GM12874 (cell line): ENCODE data around the gene MUC12.

Source experiments
- TF ChIP-seq, protein P1 (sequence below): IDR thresholded peaks from 2 replicates; pipeline ENCODE4 v1.5.1; 2011; ENCODE audit warnings: low read depth, mild to moderate bottlenecking, control low read depth, low read length, moderate library complexity; ENCODE audit not compliant: insufficient read depth

The MUC12 gene

DNA sequence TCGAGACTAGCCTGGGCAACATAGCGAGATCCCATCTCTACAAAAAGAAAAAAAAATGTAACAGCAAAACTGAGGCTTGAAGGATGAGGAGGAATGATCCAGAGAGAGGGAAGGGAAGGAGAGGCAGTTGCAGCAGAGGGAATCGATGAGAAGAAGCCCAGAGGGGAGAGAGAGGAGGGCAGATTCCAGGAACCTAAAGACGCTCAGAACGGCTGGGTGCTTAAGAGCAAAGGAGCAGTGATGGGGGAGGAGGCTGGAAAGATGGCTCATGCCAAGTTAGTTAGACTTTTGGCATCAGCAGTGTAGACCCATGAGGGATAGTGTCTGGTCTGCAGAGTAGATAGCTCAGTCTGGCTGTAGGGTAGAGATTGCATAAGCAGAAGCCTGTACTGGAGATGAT, 40.3 kb downstream of the MUC12 start:
- TF ChIP-seq, protein P1, sequence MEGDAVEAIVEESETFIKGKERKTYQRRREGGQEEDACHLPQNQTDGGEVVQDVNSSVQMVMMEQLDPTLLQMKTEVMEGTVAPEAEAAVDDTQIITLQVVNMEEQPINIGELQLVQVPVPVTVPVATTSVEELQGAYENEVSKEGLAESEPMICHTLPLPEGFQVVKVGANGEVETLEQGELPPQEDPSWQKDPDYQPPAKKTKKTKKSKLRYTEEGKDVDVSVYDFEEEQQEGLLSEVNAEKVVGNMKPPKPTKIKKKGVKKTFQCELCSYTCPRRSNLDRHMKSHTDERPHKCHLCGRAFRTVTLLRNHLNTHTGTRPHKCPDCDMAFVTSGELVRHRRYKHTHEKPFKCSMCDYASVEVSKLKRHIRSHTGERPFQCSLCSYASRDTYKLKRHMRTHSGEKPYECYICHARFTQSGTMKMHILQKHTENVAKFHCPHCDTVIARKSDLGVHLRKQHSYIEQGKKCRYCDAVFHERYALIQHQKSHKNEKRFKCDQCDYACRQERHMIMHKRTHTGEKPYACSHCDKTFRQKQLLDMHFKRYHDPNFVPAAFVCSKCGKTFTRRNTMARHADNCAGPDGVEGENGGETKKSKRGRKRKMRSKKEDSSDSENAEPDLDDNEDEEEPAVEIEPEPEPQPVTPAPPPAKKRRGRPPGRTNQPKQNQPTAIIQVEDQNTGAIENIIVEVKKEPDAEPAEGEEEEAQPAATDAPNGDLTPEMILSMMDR, result no peak

- TF ChIP-seq, protein P1, result no peak
These were observed 43.6 kb downstream of the MUC12 start for GRCh38 chr7:101012931-101013330.

DNA sequence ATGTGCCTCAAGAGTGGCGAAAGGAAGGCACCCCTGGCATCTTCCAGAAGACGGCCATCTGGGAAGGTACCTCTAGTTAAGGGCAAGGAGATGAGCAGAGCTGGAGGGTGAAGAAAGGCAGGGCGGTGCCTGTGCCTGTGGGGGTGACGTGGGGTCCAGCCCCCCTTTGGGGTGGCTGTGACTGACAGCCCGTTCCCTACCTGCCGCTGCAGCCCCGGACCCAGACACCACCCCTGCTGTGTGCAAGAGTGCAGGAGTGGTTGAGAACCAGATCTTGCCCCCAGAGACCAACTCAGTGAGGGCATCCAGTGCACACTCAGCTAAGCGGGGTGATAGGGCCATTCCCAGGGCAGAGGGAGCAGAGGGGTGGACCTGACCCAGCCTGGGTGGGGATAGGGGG, 46.3 kb downstream of the MUC12 start:
- TF ChIP-seq, protein P1, result no peak

- TF ChIP-seq, protein P1, result no peak
These were observed 47.9 kb downstream of the MUC12 start for GRCh38 chr7:101017064-101017777.

GRCh38 chr7:101018271-101019167, 49.2 kb downstream of the MUC12 start:
- TF ChIP-seq, protein P1, result no peak

- TF ChIP-seq, protein P1, result no peak
These were observed 51.1 kb downstream of the MUC12 start for GRCh38 chr7:101020444-101020843.

DNA sequence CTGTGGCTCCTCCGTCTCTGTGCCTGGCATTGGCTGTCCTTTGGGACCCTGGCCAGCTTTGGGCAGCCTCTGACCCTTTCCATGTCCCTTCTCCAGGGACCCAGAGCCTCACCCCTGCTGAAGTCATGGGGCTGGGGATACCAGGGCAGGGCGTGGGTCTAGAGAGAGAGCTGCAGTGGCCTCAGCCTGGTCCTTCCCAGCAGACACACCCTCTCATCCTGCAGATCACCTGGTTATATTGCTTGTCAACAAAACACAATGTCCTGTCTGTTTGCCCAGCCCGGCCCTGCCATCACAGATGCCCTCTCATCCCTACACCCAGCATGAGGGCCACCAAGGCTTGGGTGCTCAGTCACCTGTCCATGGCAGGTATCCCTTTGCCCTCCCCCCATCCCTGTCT, 52.3 kb downstream of the MUC12 start:
- TF ChIP-seq, protein P1, result no peak
